HL-60 (cell line): ENCODE data around the gene POLK.

Source experiments
- GABPA ChIP-seq: IDR thresholded peaks from 2 replicates; pipeline ENCODE4 v1.6.1; 2012; ENCODE audit warnings: low read depth
- POLR2AphosphoS5 ChIP-seq: IDR thresholded peaks from 2 replicates; pipeline ENCODE4 v1.6.1; 2012; ENCODE audit warnings: low read depth
- SPI1 ChIP-seq: IDR thresholded peaks from 2 replicates; pipeline ENCODE4 v1.6.1; 2012; ENCODE audit warnings: low read depth, mild to moderate bottlenecking, borderline replicate concordance
- TF ChIP-seq, protein P1 (sequence below): IDR thresholded peaks from one replicate; pipeline ENCODE4 v1.5.1; 2011; ENCODE audit warnings: low read length, control low read depth, inconsistent platforms; ENCODE audit not compliant: insufficient read depth
- TF ChIP-seq, protein P2 (sequence below): IDR thresholded peaks from 2 replicates; pipeline ENCODE4 v1.6.1; 2012; ENCODE audit warnings: low read depth; ENCODE audit not compliant: insufficient replicate concordance

DNA sequence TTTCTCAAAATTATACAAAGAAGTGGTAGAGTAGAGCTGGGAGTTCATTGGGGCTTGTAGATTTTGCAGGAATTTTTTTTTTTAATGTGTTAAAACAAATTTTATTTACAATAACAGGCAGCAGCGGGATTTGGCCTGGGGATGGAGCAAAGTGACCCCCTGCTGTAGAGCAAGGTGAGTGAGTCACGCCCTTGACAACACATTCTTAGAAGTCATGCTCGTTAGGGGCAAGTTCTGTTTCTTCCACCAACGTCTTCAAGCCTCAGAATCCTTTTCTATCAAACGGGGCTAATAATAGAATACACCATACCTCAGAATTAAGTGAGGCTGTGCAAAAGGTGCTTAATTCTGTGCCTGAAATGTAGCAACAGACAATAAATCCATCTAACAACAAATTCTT, 98.5 kb downstream of the POLK start:
- TF ChIP-seq, protein P1, sequence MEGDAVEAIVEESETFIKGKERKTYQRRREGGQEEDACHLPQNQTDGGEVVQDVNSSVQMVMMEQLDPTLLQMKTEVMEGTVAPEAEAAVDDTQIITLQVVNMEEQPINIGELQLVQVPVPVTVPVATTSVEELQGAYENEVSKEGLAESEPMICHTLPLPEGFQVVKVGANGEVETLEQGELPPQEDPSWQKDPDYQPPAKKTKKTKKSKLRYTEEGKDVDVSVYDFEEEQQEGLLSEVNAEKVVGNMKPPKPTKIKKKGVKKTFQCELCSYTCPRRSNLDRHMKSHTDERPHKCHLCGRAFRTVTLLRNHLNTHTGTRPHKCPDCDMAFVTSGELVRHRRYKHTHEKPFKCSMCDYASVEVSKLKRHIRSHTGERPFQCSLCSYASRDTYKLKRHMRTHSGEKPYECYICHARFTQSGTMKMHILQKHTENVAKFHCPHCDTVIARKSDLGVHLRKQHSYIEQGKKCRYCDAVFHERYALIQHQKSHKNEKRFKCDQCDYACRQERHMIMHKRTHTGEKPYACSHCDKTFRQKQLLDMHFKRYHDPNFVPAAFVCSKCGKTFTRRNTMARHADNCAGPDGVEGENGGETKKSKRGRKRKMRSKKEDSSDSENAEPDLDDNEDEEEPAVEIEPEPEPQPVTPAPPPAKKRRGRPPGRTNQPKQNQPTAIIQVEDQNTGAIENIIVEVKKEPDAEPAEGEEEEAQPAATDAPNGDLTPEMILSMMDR, result no peak
- TF ChIP-seq POLR2AphosphoS5, result no peak
- TF ChIP-seq GABPA, result no peak
- TF ChIP-seq, protein P2, sequence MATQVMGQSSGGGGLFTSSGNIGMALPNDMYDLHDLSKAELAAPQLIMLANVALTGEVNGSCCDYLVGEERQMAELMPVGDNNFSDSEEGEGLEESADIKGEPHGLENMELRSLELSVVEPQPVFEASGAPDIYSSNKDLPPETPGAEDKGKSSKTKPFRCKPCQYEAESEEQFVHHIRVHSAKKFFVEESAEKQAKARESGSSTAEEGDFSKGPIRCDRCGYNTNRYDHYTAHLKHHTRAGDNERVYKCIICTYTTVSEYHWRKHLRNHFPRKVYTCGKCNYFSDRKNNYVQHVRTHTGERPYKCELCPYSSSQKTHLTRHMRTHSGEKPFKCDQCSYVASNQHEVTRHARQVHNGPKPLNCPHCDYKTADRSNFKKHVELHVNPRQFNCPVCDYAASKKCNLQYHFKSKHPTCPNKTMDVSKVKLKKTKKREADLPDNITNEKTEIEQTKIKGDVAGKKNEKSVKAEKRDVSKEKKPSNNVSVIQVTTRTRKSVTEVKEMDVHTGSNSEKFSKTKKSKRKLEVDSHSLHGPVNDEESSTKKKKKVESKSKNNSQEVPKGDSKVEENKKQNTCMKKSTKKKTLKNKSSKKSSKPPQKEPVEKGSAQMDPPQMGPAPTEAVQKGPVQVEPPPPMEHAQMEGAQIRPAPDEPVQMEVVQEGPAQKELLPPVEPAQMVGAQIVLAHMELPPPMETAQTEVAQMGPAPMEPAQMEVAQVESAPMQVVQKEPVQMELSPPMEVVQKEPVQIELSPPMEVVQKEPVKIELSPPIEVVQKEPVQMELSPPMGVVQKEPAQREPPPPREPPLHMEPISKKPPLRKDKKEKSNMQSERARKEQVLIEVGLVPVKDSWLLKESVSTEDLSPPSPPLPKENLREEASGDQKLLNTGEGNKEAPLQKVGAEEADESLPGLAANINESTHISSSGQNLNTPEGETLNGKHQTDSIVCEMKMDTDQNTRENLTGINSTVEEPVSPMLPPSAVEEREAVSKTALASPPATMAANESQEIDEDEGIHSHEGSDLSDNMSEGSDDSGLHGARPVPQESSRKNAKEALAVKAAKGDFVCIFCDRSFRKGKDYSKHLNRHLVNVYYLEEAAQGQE, result no peak
- no peak for TF ChIP-seq SPI1
